Kasumi-1 (cell line): ENCODE measurements around the gene SECISBP2.

Experiments
- DNase-seq, 2 experiments: peaks; one replicate each; lab custom pipeline; 2025; lab: John Stamatoyannopoulos, UW

Gene SECISBP2

GRCh38 chr9:89347651-89348050 lies 29.4 kb downstream of the SECISBP2 start:
- no peak for DNase-seq

GRCh38 chr9:89349607-89350006 lies 31.3 kb downstream of the SECISBP2 start:
- no peak for DNase-seq

- no peak for DNase-seq
Measured at GRCh38 chr9:89350988-89351557, 32.8 kb downstream of the SECISBP2 start.

DNA sequence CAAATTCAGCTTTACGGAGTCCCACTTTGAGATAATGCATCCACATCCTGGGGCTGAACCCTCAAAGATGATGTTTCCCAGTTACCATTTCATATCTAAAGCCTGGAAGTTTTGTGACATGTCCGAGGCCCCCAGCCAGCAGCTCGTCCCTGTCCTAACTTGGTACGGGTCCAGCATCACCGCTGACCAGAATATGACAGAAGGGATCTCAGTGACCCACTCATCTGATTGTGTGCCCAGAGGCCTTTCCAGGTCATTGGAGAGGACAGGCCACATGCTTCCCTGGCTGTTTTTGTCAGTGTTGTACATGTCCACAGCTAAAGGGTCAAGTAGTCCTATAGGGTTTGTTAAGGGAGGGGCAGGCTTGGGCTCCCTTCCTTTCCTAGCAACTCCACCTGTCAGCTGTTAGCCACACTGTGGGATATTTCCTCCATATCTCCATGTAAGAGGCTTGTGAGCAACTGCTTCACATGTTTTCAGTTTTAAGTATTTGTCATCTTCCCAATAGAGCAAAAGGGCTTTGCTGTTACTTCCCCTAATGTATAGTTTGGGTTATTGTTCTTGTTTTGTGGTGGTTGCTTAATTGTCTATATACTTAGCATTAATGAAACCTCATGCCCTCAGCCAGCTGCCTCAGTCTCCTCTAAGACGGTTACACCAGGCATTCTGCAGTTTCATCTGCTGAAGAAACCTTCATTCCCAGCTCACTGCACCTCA lies 33.4 kb downstream of the SECISBP2 start:
- peak in 1 of 2 experiments; percentile 6 for DNase-seq

DNA sequence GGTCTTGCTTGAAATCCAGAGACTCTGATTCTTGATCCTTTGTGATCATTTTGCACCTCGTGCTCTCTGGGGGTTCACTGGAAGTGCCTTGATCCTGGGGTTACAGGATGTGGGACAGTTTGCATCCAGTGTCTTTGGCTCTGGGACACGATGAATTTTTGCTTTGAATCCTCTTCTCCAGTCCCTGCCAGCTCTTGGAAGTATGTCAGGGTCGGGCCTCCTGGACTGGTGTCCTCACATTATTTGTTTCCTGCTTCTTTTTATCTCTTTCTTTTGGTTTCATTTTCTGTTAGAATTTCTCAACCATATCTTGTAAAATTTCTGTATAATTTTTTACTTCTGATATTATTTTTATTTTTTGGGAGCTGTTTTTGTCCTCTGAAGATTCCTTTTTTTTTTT lies 34.2 kb downstream of the SECISBP2 start:
- DNase-seq, result no peak

GRCh38 chr9:89352874-89353649 lies 34.8 kb downstream of the SECISBP2 start:
- DNase-seq, result no peak

- DNase-seq, result no peak
Measured at GRCh38 chr9:89353989-89354388, 35.7 kb downstream of the SECISBP2 start.

- DNase-seq, result no peak
Measured at GRCh38 chr9:89354471-89354870, 36.2 kb downstream of the SECISBP2 start.

DNA sequence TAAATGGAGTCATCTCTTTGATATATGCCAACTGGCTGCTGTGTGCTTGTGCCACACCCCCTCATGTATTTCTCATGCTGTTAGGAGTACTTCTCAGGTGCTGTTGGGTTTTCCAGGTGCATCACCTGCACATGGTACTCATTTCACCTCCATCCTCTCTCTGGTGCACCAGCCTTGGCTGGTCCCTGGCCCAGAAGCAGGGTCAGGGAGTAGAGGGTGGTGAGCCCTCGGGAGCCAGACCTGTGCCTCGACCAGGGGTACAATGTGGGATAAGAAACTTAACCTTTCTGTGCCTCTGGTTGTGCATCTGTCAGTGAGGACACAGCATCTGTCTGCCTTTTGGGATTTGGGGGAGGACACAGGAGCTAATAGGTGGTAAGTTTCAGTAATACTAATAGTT lies 38.5 kb downstream of the SECISBP2 start:
- DNase-seq, result no peak

DNA sequence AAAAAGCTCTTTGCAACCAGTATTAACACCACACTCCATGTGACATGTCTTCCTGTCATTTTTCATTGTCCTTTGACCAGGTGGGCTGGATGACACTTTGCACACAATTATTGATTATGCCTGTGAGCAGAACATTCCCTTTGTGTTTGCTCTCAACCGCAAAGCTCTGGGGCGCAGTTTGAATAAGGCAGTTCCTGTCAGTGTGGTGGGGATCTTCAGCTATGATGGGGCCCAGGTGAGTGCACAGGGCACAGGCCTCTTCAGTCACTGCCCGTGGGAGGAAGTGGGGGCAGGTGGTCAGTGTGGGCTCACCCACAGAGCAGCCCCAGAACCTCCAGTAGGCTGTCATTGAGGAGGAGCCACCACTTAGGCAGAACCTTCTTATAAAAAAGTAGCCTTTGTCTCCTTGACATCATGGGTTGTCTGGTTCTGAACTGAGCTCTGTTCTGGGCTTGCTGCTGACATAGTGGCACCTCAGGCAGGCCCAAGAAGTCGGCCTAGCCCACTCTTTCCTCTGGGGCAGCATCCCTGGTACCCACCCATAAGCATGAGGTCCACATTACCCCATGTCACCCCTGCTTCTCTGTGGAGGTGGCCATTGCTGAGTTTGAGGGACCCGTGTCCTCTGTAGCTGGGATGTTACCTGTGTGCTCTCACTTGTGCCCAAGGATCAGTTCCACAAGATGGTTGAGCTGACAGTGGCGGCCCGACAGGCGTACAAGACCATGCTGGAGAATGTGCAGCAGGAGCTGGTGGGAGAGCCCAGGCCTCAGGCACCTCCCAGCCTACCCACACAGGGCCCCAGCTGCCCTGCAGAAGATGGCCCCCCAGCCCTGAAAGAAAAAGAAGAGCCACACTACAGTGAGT lies 39.3 kb downstream of the SECISBP2 start:
- no peak for DNase-seq

GRCh38 chr9:89358376-89358916 lies 40.1 kb downstream of the SECISBP2 start:
- no peak for DNase-seq

DNA sequence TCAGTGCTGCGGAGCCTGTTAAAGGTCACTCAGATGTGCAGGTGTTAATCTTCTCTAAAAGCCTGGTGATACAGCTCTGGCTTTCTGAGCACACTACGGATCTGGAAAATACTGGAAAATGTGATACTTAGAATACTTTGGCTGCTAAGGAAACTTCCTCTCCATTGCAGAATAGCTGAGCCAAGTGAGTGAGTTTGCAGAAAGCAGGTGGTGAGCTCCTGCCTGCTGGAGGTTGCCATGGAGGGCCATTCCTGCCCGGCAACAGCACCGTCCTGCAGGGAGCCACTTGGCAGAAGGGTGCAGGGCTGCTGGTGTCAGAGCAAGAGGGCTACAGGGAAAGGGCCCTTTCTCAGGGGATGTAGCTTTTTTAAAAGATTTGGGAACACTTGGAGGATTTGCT lies 40.7 kb downstream of the SECISBP2 start:
- no peak for DNase-seq

GRCh38 chr9:89359751-89360261 lies 41.5 kb downstream of the SECISBP2 start:
- DNase-seq, result no peak

DNA sequence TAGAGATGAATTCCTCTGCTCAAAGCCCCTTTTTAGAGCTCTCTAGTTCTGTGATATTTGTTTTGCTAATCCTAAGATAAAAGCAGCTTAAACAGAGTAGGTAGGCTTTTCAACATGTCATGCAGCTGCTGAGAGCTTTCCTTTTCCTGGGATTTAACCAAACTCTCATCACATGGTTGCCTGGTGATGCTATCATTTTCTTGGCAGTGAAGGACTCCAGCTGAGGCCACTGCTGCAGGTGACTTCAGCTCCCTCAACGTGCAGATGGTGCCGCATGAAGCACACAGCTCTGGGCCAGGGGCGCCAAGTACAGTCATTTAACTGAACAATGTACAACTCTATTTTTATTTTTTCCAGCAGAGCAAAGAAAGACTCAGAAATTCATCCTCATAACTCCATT lies 42.2 kb downstream of the SECISBP2 start:
- DNase-seq, result no peak

DNA sequence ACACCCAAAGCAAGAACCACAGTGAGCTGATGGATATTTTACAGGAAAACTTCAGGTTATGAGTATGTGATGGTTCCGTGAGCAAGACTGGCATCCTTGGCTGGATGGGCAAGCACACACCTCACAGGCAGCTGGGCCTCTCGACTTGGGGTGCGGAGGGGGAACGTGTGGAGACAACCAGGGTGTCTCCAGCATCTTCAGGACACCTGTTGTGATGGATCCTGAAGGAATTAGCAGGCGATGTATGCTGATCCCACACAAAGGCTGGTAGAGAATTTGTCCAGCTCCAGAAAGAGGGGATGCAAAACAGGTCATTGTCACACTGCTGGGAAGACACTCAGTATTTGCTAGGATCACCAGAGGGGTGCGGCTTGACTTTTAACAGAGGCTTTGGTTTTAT lies 42.7 kb downstream of the SECISBP2 start:
- no peak for DNase-seq

GRCh38 chr9:89361816-89362646 lies 43.7 kb downstream of the SECISBP2 start:
- no peak for DNase-seq

GRCh38 chr9:89362647-89363310 lies 44.5 kb downstream of the SECISBP2 start:
- DNase-seq, result no peak

DNA sequence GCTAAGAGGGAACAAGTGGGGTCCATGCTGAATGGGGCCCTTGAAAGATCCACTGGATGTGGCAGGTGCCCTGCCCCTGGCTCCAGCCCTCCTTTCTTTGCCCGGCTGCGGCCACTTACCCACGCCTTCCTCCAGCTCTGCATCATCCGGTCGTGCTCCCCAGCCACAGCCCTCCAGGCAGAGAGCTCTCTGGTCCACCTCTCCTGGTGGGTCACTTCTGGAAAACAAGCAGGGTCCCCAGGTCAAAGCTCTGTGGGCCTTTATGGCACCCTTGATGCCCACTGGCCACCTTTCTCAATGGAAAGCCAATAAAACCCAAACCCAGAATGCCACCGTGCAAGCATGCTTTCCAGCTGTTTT lies 45.0 kb downstream of the SECISBP2 start:
- no peak for DNase-seq

GRCh38 chr9:89363921-89364665 lies 45.8 kb downstream of the SECISBP2 start:
- DNase-seq, result no peak
